ENCODE results near the gene CTSK.

GRCh38 chr1:150749720-150750311, 58.2 kb downstream of the CTSK start:
- TF ChIP-seq CTCF (IDR thresholded peaks at IDR 0.05) (no peak), POLR2A (IDR thresholded peaks at IDR 0.05) (no peak)
